ENCODE results near the gene LAMC1. TPM values are rescaled to one million over a fixed set of nuclear protein-coding genes. Genes with fewer than 3 reads are reported as not detected.

Gene LAMC1
- total RNA-seq, 1 donor from 2014 or later, result 428 TPM

DNA sequence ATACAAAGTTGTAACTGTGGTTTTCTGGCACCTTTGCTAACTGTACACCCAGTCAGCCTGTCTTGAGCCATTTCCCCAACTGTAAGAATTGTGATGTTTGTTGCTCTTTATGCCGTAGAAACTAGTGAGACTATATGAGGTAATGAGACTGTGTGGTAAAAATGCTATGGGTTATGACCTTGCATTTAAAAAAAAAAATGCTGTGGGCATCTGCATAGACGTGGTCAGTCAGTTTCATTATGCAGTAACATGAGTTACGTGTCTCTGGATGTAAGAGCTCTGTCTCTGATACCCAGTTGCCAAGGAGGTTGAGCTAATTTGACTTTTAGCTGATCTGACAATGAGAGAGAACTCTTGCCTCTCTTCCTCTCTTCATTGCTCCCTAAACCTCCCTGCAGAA is 82.2 kb downstream of the LAMC1 start:
- no peak for DNase-seq (ENCODE audit: low read depth, low spot score)

DNA sequence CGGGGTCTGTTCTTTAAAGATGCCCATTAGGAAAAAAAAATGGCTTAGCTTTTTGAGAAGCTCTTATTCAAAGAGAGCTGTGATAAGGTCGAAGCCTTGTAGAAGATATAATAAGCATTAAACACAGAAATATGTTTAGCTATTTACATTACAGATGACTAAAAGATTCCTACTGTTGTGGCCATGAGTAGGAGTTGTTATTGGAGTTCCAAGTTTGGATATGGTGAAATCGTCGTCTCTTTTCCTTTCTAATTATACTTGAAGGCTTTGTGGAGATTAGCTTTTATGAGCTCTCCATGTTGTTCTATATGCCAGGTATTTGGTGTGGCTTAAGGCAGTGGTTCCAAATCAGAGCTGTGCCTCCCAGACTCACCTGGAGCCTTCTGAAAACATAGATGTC is 82.9 kb downstream of the LAMC1 start:
- no peak for DNase-seq (ENCODE audit: low read depth, low spot score)

- DNase-seq (ENCODE audit: low read depth, low spot score), result no peak
Measured at GRCh38 chr1:183106746-183107145, 83.5 kb downstream of the LAMC1 start.

DNA sequence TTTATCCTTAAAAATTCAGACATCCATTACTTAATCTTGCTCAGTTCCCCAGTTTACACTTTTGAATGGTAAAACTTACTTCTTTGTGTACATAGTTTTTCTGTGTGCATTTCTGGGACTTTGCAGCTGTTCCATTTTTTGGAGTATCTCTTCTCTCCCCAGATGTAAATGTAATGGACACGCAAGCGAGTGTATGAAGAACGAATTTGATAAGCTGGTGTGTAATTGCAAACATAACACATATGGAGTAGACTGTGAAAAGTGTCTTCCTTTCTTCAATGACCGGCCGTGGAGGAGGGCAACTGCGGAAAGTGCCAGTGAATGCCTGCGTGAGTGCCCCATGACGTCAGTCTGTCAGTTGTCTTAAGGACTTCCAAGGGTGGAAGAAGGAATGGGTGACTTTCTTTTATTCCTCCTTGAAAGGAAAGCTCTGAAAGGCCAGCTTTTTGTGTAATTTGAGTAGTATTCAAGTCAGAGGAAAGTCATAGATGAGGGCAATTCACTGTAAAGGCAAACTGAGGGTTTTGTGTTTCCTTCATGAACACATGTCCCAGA is 87.2 kb downstream of the LAMC1 start:
- DNase-seq (ENCODE audit: low read depth, low spot score), result no peak

DNA sequence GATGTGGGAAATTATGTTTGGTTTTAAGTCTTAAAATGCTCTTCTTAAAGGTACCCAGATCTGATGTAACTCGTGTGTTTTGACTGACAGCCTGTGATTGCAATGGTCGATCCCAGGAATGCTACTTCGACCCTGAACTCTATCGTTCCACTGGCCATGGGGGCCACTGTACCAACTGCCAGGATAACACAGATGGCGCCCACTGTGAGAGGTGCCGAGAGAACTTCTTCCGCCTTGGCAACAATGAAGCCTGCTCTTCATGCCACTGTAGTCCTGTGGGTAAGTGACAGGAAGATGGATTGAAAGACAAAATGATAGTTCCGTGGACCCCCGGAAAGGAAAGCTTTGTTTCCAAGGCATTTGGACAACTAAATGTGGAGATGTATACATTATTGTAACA is 91.2 kb downstream of the LAMC1 start:
- no peak for DNase-seq (ENCODE audit: low read depth, low spot score)

GRCh38 chr1:183116416-183116815 is 93.2 kb downstream of the LAMC1 start:
- no peak for DNase-seq (ENCODE audit: low read depth, low spot score)

DNA sequence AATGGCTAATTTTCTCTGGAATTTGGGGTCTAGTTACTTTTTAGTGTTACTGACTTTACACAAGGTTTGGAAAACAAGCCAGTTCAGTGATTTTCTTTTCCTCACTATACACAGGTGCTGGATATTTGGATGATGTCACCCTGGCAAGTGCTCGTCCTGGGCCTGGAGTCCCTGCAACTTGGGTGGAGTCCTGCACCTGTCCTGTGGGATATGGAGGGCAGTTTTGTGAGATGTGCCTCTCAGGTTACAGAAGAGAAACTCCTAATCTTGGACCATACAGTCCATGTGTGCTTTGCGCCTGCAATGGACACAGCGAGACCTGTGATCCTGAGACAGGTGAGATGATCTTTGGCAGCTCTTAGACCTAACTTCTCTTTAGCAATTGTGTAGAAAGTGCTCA is 98.4 kb downstream of the LAMC1 start:
- no peak for DNase-seq (ENCODE audit: low read depth, low spot score)

DNA sequence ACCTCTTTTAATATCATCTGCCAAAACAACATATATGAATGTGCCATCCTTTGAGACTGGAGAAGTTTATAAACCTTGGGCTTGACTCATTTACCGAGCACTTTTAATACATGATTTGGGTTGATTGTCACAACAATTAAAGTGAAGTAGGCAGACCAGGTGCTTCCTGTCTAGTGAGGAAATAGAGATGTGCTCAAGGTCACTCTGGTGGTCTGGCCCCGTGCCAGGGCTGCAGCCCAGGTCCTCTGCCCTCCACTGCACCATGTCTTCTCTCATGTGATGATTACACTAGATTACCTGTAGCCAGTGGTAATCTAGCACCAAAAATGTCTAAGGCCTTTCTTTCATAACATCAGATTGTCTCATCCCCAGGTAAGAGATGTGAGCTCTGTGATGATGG is 101.0 kb downstream of the LAMC1 start:
- peak; percentile 29 for DNase-seq (ENCODE audit: low read depth, low spot score)

DNA sequence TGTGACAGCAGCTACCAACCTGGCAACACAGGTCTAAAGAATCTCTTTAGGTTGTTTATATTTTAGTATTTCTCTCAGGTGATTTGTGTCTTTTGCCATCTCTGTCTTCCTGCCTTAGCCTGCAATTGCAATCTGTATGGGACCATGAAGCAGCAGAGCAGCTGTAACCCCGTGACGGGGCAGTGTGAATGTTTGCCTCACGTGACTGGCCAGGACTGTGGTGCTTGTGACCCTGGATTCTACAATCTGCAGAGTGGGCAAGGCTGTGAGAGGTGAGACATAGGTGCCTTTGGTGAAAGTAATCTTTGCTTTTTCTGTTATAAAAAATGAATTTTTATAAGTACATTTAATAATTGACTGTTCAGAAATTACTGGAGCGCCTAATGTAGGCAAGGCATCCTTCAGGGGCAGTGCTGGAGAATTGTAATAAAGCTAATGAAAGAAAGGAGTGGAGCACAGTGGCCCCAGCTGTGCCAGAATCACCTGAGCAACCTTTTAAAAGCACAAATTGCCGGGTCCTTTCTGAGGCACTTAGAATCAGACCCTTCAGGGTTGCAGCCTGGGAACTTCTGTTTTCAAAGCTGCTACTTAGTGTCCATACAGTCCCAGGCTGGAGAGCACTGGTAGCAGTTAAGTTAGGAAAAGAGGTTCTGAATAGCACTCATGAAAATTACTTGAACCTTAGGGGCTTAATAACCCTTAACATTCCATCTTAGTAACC is 102.2 kb downstream of the LAMC1 start:
- DNase-seq (ENCODE audit: low read depth, low spot score), result no peak

GRCh38 chr1:183126000-183126366 is 102.8 kb downstream of the LAMC1 start:
- DNase-seq (ENCODE audit: low read depth, low spot score), result no peak

GRCh38 chr1:183126528-183126927 is 103.3 kb downstream of the LAMC1 start:
- DNase-seq (ENCODE audit: low read depth, low spot score), result no peak

- DNase-seq (ENCODE audit: low read depth, low spot score), result no peak
Measured at GRCh38 chr1:183129921-183130690, 106.9 kb downstream of the LAMC1 start.

DNA sequence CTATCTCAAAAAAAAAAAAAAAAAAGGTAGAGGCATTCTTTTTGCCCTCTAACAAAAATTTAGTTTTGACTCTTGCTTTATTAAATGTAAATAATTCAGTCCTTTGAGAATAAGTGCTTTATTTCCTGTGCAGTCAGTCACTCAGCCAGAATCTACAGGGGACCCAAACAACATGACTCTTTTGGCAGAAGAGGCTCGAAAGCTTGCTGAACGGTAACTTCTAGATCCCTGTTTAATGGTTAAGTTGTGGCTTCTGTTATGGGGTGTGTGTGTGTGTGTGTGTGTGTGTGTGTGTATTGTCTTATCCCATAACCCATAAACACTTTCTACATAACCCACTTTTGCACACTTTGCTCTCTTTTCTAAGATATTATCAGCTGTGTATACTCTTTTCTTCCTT is 107.9 kb downstream of the LAMC1 start:
- no peak for DNase-seq (ENCODE audit: low read depth, low spot score)

DNA sequence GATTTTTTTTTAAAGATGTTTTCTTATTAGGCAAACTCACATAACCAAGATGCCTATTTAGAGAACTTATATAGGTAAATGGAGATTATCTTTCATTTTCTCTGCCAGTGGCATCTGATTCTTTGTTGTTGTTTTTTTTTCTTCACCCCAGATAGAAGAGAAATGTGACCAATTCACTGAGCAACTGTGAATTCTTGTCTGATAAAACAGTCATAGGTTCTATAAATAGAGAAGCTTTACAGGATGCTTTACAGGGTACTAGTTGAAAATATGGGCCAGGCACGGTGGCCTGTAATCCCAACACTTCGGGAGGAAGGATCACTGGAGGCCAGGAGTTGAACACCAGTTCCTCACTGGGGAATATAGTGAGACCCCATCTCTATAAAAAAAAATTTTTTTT is 112.1 kb downstream of the LAMC1 start:
- no peak for DNase-seq (ENCODE audit: low read depth, low spot score)

- no peak for DNase-seq (ENCODE audit: low read depth, low spot score)
Measured at GRCh38 chr1:183137782-183138181, 114.6 kb downstream of the LAMC1 start.

DNA sequence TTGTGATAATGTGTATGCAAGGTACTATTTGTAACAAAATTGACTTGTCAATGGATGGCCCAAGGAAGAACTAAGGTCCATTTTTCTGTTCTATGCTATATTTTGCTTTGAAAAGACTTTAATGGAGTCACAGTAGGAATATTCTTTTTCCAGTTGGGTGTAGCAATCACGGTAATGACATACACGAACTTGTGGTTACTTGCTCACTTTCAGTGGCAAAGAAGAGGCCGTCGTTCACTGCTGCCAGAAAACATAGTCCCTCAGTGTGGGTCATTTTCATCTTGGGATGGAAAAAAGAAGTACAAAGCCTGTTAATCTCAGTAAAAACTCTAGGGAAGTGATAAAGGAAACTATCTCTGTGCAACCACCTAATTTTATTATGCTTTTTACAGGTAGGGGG is 115.1 kb downstream of the LAMC1 start:
- DNase-seq (ENCODE audit: low read depth, low spot score), result no peak

- peak; percentile 87 for DNase-seq (ENCODE audit: low read depth, low spot score)
Measured at GRCh38 chr1:183139281-183139942, 116.2 kb downstream of the LAMC1 start.

DNA sequence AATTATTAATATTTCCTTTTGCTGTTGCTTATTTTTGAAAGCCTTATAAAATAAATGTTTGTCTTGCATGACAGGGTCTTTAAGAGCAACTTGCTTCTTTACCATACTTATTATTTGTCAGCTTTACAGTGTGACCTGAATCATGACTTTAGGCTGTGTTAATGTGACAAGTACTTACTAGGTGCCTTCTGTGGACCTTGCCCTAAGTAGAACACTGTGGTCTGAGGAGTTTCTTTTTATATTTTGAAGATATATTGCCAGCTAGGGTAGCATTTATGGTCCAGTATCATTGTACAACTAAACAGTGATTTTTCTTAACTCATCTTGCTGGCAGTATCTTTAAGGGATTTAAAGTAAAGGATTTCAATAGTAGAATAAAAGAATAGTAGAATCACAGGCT is 117.4 kb downstream of the LAMC1 start:
- no peak for DNase-seq (ENCODE audit: low read depth, low spot score)

DNA sequence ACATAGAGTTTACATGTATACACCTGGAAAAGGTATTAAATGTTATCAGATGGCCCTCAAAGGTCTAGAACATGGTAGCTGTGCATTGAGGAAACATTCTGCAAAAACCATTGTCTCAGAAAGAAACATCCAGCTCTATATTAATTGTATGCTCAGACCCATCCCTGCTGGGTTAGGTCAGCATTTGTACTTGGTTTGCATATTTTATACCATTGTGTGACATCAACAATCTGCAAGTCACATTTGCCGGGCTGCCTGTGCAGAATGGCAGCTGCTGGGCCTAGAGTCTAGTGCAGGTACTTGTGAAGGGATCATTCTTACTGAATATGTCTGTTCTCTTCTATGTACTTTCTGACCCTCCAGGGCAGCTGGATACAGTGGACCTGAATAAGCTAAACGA is 119.0 kb downstream of the LAMC1 start:
- no peak for DNase-seq (ENCODE audit: low read depth, low spot score)

DNA sequence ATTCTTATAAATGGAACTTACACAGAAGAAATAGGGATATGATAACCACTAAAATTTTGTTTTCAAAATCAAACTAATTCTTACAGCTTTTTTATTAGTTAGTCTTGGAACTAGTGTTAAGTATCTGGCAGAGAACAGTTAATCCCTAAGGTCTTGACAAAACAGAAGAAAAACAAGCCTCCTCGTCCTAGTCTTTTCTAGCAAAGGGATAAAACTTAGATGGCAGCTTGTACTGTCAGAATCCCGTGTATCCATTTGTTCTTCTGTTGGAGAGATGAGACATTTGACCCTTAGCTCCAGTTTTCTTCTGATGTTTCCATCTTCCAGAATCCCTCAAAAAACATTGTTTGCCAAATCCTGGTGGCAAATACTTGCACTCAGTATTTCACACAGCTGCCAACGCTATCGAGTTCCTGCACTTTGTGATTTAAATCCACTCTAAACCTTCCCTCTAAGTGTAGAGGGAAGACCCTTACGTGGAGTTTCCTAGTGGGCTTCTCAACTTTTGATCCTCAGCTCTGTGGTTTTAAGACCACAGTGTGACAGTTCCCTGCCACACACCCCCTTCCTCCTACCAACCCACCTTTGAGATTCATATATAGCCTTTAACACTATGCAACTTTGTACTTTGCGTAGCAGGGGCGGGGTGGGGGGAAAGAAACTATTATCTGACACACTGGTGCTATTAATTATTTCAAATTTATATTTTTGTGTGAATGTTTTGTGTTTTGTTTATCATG is 120.5 kb downstream of the LAMC1 start:
- no peak for DNase-seq (ENCODE audit: low read depth, low spot score)

DNA sequence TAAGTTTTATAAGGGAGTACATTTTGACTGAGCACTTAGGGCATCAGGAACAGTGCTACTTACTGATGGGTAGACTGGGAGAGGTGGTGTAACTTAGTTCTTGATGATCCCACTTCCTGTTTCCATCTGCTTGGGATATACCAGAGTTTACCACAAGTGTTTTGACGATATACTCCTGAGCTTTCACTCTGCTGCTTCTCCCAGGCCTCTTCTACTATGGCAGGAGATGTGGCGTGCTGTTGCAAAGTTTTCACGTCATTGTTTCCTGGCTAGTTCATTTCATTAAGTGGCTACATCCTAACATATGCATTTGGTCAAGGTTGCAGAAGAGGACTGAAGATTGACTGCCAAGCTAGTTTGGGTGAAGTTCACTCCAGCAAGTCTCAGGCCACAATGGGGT is 121.5 kb downstream of the LAMC1 start:
- no peak for DNase-seq (ENCODE audit: low read depth, low spot score)

GRCh38 chr1:183147735-183148134 is 124.5 kb downstream of the LAMC1 start:
- no peak for DNase-seq (ENCODE audit: low read depth, low spot score)

Data from pulmonary artery endothelial cell (primary cell).